Measurements from ENCODE around the gene ARAP3. TPM values are rescaled to one million over a fixed set of nuclear protein-coding genes. Genes with fewer than 3 reads are reported as not detected.

The ARAP3 gene
- total and polyA plus RNA-seq, 9 of the 15 experiments (the other 6 are each of a cell fraction or from before 2014, with no cell fraction given): 0.83 to 25.7 (median 6.4) TPM

DNA sequence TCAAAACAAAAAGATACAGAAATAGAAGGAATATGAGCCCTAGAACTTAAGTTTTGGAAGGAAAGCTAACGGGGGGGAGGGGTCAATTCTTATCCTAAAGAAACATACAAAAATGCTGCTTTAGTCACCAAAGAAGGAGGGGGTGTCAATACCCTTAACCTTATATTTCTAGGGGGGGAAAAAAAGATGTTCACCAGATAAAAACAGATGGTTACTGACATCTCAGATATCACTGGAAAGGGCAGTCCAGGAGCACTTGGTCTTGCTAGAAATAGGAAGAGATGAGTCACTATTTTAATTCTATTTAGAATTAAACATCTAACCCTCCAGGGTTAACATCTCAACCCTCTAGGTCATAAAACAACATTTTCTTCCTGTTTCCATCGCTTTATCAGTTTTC, 64.9 kb downstream of the ARAP3 start (continued):
- TF ChIP-seq, protein P1, sequence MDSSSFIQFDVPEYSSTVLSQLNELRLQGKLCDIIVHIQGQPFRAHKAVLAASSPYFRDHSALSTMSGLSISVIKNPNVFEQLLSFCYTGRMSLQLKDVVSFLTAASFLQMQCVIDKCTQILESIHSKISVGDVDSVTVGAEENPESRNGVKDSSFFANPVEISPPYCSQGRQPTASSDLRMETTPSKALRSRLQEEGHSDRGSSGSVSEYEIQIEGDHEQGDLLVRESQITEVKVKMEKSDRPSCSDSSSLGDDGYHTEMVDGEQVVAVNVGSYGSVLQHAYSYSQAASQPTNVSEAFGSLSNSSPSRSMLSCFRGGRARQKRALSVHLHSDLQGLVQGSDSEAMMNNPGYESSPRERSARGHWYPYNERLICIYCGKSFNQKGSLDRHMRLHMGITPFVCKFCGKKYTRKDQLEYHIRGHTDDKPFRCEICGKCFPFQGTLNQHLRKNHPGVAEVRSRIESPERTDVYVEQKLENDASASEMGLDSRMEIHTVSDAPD (CRISPR knock-in tag; IDR thresholded peaks at IDR 0.05): no peak
- TF ChIP-seq XRCC3 (IDR thresholded peaks at IDR 0.05) (no peak), SMARCC2 (IDR thresholded peaks at IDR 0.05; ENCODE audit: low read depth) (no peak; the same call in 1 of the 2 replicates), NFIC (IDR thresholded peaks at IDR 0.05) (peak; percentile 53), MTA2 (IDR thresholded peaks at IDR 0.05; ENCODE audit: low read depth) (peak; percentile 34; the same call in 1 of the 2 replicates), KLF16 (IDR thresholded peaks at IDR 0.05) (peak; percentile 61), TCF3 (CRISPR knock-in tag; IDR thresholded peaks at IDR 0.05) (peak; percentile 70), NEUROD1 (IDR thresholded peaks at IDR 0.05; ENCODE audit: borderline replicate concordance, low read depth, low read length, partially characterized antibody) (peak; percentile 17), ARID2 (IDR thresholded peaks at IDR 0.05) (no peak), PML (IDR thresholded peaks at IDR 0.05; ENCODE audit: low read length) (peak; percentile 77), TAL1 (IDR thresholded peaks at IDR 0.05) (peak; percentile 79)
- TF ChIP-seq, protein P2, sequence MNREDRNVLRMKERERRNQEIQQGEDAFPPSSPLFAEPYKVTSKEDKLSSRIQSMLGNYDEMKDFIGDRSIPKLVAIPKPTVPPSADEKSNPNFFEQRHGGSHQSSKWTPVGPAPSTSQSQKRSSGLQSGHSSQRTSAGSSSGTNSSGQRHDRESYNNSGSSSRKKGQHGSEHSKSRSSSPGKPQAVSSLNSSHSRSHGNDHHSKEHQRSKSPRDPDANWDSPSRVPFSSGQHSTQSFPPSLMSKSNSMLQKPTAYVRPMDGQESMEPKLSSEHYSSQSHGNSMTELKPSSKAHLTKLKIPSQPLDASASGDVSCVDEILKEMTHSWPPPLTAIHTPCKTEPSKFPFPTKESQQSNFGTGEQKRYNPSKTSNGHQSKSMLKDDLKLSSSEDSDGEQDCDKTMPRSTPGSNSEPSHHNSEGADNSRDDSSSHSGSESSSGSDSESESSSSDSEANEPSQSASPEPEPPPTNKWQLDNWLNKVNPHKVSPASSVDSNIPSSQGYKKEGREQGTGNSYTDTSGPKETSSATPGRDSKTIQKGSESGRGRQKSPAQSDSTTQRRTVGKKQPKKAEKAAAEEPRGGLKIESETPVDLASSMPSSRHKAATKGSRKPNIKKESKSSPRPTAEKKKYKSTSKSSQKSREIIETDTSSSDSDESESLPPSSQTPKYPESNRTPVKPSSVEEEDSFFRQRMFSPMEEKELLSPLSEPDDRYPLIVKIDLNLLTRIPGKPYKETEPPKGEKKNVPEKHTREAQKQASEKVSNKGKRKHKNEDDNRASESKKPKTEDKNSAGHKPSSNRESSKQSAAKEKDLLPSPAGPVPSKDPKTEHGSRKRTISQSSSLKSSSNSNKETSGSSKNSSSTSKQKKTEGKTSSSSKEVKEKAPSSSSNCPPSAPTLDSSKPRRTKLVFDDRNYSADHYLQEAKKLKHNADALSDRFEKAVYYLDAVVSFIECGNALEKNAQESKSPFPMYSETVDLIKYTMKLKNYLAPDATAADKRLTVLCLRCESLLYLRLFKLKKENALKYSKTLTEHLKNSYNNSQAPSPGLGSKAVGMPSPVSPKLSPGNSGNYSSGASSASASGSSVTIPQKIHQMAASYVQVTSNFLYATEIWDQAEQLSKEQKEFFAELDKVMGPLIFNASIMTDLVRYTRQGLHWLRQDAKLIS (CRISPR knock-in tag; IDR thresholded peaks at IDR 0.05): no peak
- TF ChIP-seq, protein P3, sequence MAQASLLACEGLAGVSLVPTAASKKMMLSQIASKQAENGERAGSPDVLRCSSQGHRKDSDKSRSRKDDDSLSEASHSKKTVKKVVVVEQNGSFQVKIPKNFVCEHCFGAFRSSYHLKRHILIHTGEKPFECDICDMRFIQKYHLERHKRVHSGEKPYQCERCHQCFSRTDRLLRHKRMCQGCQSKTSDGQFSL (CRISPR knock-in tag; IDR thresholded peaks at IDR 0.05): no peak
- TF ChIP-seq, protein P3 (tag; IDR thresholded peaks at IDR 0.05): 0 out of 4 replicates have a peak, but pooled peaks of 1 of the 2 experiments have one; percentile 10
- TF ChIP-seq, protein P4, sequence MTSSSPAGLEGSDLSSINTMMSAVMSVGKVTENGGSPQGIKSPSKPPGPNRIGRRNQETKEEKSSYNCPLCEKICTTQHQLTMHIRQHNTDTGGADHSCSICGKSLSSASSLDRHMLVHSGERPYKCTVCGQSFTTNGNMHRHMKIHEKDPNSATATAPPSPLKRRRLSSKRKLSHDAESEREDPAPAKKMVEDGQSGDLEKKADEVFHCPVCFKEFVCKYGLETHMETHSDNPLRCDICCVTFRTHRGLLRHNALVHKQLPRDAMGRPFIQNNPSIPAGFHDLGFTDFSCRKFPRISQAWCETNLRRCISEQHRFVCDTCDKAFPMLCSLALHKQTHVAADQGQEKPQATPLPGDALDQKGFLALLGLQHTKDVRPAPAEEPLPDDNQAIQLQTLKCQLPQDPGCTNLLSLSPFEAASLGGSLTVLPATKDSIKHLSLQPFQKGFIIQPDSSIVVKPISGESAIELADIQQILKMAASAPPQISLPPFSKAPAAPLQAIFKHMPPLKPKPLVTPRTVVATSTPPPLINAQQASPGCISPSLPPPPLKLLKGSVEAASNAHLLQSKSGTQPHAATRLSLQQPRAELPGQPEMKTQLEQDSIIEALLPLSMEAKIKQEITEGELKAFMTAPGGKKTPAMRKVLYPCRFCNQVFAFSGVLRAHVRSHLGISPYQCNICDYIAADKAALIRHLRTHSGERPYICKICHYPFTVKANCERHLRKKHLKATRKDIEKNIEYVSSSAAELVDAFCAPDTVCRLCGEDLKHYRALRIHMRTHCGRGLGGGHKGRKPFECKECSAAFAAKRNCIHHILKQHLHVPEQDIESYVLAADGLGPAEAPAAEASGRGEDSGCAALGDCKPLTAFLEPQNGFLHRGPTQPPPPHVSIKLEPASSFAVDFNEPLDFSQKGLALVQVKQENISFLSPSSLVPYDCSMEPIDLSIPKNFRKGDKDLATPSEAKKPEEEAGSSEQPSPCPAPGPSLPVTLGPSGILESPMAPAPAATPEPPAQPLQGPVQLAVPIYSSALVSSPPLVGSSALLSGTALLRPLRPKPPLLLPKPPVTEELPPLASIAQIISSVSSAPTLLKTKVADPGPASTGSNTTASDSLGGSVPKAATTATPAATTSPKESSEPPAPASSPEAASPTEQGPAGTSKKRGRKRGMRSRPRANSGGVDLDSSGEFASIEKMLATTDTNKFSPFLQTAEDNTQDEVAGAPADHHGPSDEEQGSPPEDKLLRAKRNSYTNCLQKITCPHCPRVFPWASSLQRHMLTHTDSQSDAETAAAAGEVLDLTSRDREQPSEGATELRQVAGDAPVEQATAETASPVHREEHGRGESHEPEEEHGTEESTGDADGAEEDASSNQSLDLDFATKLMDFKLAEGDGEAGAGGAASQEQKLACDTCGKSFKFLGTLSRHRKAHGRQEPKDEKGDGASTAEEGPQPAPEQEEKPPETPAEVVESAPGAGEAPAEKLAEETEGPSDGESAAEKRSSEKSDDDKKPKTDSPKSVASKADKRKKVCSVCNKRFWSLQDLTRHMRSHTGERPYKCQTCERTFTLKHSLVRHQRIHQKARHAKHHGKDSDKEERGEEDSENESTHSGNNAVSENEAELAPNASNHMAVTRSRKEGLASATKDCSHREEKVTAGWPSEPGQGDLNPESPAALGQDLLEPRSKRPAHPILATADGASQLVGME (CRISPR knock-in tag; IDR thresholded peaks at IDR 0.05): no peak
- TF ChIP-seq, protein P5, sequence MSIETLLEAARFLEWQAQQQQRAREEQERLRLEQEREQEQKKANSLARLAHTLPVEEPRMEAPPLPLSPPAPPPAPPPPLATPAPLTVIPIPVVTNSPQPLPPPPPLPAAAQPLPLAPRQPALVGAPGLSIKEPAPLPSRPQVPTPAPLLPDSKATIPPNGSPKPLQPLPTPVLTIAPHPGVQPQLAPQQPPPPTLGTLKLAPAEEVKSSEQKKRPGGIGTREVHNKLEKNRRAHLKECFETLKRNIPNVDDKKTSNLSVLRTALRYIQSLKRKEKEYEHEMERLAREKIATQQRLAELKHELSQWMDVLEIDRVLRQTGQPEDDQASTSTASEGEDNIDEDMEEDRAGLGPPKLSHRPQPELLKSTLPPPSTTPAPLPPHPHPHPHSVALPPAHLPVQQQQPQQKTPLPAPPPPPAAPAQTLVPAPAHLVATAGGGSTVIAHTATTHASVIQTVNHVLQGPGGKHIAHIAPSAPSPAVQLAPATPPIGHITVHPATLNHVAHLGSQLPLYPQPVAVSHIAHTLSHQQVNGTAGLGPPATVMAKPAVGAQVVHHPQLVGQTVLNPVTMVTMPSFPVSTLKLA (conservative IDR thresholded peaks at IDR 0.05): 0 out of 4 replicates have a peak, but pooled peaks have one; percentile 32 to 34

Data from K562 (cell line).